PC-3 (cell line): ENCODE data around the gene ANKS1B. TPM values are rescaled to one million over a fixed set of nuclear protein-coding genes. Genes with fewer than 3 reads are reported as not detected.

Experiments
- ATAC-seq: fragments of 200-7000 bp; cut with Tn5 transposase; 2 replicates; pipeline ENCODE4 v1.9.1; 2020; ENCODE audit warnings: mild to moderate bottlenecking, moderate library complexity
- BruUV-seq: library from RNA; stranded (reverse); fragments of 400-500 nt; replicated peaks from 2 replicates; lab custom pipeline; 2021; lab: Mats Ljungman, UMichigan
- CTCF ChIA-PET: fragments of 300-600 bp; sonication (Branson Sonifier 250); formaldehyde crosslinking; loops from one replicate; lab custom pipeline; 2022; ENCODE audit warnings: antibody characterized with exemption; lab: Charles Lee
- POLR2A ChIA-PET: fragments of 300-600 bp; sonication (Branson Sonifier 250); formaldehyde crosslinking; loops from one replicate; lab custom pipeline; 2022; ENCODE audit warnings: antibody characterized with exemption; ENCODE audit not compliant: unreplicated experiment; lab: Charles Lee
- DNase-seq: peaks from one replicate; pipeline ENCODE4 v3.0.0-alpha.2; 2015
- H2AFZ ChIP-seq: fragments of 300-600 bp; sonication (generic); 2 replicates; pipeline ENCODE4 v1.6.0; 2016; ENCODE audit warnings: antibody characterized with exemption, low read length
- H3F3A ChIP-seq: fragments of 300-600 bp; sonication (generic); one replicate; pipeline ENCODE4 v1.6.0; 2017; ENCODE audit warnings: antibody characterized with exemption, low read length, control low read depth, mild to moderate bottlenecking; ENCODE audit not compliant: unreplicated experiment
- H3K27ac ChIP-seq: fragments of 300-600 bp; sonication (generic); 2 replicates; pipeline ENCODE4 v1.5.1; 2016; ENCODE audit warnings: mild to moderate bottlenecking, low read length
- H3K27me3 ChIP-seq: fragments of 300-600 bp; sonication (generic); 2 replicates; pipeline ENCODE4 v1.6.1; 2016; ENCODE audit warnings: low read length, mixed read lengths
- H3K36me3 ChIP-seq: fragments of 300-600 bp; sonication (generic); 2 replicates; pipeline ENCODE4 v1.6.1; 2016; ENCODE audit warnings: low read depth, mixed run types, low read length, mixed read lengths
- H3K4me1 ChIP-seq: fragments of 300-600 bp; sonication (generic); 2 replicates; pipeline ENCODE4 v1.5.1; 2016; ENCODE audit warnings: low read length; ENCODE audit not compliant: insufficient read depth
- H3K4me2 ChIP-seq: fragments of 300-600 bp; sonication (generic); 2 replicates; pipeline ENCODE4 v1.6.0; 2016; ENCODE audit warnings: low read length
- H3K4me3 ChIP-seq: fragments of 300-600 bp; sonication (generic); 2 replicates; pipeline ENCODE4 v1.5.1; 2016; ENCODE audit warnings: mild to moderate bottlenecking, low read length, mixed read lengths
- H3K79me2 ChIP-seq: fragments of 300-600 bp; sonication (generic); 2 replicates; pipeline ENCODE4 v1.6.1; 2017; ENCODE audit warnings: low read length, mixed read lengths
- H3K9ac ChIP-seq: fragments of 300-600 bp; sonication (generic); 2 replicates; pipeline ENCODE4 v1.6.0; 2016; ENCODE audit warnings: mild to moderate bottlenecking, low read length
- H3K9me2 ChIP-seq: fragments of 300-600 bp; sonication (generic); replicated peaks from 2 replicates; pipeline ENCODE4 v1.6.1; 2016; ENCODE audit warnings: mixed run types, low read length, mixed read lengths
- H3K9me3 ChIP-seq: fragments of 300-600 bp; sonication (generic); 2 replicates; pipeline ENCODE4 v1.6.1; 2016; ENCODE audit warnings: low read length, mixed read lengths
- H4K20me1 ChIP-seq: fragments of 300-600 bp; sonication (generic); 2 replicates; pipeline ENCODE4 v1.6.1; 2016; ENCODE audit warnings: low read length, mixed read lengths
- CTCF ChIP-seq: fragments of 300-600 bp; sonication (generic); conservative IDR thresholded peaks from 2 replicates; pipeline ENCODE4 v1.5.1; 2017; ENCODE audit warnings: antibody characterized with exemption, low read depth, mild to moderate bottlenecking, low read length
- EZH2 ChIP-seq: fragments of 300-600 bp; sonication (generic); IDR thresholded peaks from one replicate; pipeline ENCODE4 v1.6.1; 2017; ENCODE audit warnings: antibody characterized with exemption, mild to moderate bottlenecking, low read length; ENCODE audit not compliant: unreplicated experiment
- EZH2phosphoT487 ChIP-seq: fragments of 300-600 bp; sonication (generic); IDR thresholded peaks from 2 replicates; pipeline ENCODE4 v1.6.1; 2018; ENCODE audit warnings: mild to moderate bottlenecking, antibody characterized with exemption, low read length, borderline replicate concordance
- intact Hi-C: fragments of 100-400 bp; cut with micrococcal nuclease; formaldehyde crosslinking; loops from 2 replicates; pipeline ENCODE4 v1.9.0; 2023
- total RNA-seq: library from RNA; depleted of rRNA; stranded (reverse); fragments of >200 nt; gene quantifications from 2 replicates; pipeline ENCODE4 v1.2.3, GENCODE V29; 2014

Gene ANKS1B
- total RNA-seq, 1 experiment from 2014 or later = 0.07 TPM

- intact Hi-C loops = no loop called here
- ChIA-PET CTCF (no interaction called here), POLR2A (no interaction called here)
- H3K4me1 ChIP-seq = no peaks in the 10 kb centered on the region
- no peaks in the 10 kb centered on the region; the same call in 1 of the 2 replicates for H3K27me3 ChIP-seq
- no peaks in the 10 kb centered on the region for H3K79me2 ChIP-seq
- no TSS peak for BruUV-seq
- no peak overlapping the region for H2AFZ ChIP-seq
- H3K4me2 ChIP-seq = no peak overlapping the region
- no peaks in the 10 kb centered on the region for H3K9me2 ChIP-seq
- ATAC-seq (no peak), DNase-seq (no peak)
- H3K36me3 ChIP-seq = no peaks in the 10 kb centered on the region
- no peak overlapping the region for H3K4me3 ChIP-seq
- no peak overlapping the region for H3K9ac ChIP-seq
- no peaks in the 10 kb centered on the region for H3K9me3 ChIP-seq
- no peaks in the 10 kb centered on the region for H3F3A ChIP-seq
- H4K20me1 ChIP-seq = no peaks in the 10 kb centered on the region
- H3K27ac ChIP-seq = no peak overlapping the region
- no peak for TF ChIP-seq CTCF
- no peak for TF ChIP-seq EZH2
- no peak for TF ChIP-seq EZH2phosphoT487
Observed at GRCh38 chr12:99393763-99394162, 591.0 kb downstream of the ANKS1B start.

DNA sequence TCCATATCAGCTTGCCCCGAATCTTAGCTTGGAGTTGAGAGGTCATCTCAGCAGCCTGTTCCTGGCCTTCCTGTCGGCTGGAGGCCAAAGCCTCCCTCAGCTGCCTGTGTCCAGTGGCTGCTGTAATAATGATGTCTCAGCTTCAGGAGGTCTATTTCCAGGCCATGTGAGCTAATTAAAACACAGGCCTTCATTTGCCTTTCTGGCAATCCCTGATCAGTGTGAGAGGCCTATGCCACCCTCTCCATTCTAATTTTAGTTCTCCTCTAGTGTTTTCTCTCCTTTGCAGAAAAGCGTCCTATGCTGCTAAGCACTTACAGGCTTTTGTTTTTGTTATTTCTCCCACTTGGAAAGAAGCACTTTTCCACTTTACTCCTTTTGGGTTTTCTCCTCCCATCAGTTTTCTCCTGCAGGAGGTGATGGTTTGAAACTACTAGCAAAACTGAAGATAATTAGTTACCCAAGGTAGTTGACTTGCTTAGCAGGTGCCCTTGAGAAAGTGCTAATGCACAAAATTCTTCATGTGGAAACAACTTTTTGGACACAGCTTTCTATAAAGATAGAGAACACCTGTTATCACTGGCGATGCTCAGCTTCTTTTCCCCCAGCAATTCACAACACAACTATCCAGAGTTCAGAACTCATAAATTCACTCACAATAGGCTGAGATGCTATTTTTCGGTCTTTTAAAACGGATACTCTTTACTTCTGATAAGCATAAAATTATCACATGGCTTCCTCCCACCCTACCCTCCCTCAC, 592.5 kb downstream of the ANKS1B start:
- CTCF ChIA-PET = no interaction called here
- no peak for ATAC-seq
- POLR2A ChIA-PET = no interaction called here
- no TSS peak for BruUV-seq
- Histone ChIP-seq H2AFZ (no peak overlapping the region), H3K79me2 (no peaks in the 10 kb centered on the region), H3K4me2 (no peak overlapping the region), H3K9ac (no peak overlapping the region), H3F3A (no peaks in the 10 kb centered on the region), H3K36me3 (no peaks in the 10 kb centered on the region), H3K4me1 (no peaks in the 10 kb centered on the region), H3K9me2 (no peaks in the 10 kb centered on the region), H3K27me3 (no peaks in the 10 kb centered on the region; the same call in 1 of the 2 replicates), H4K20me1 (no peaks in the 10 kb centered on the region), H3K4me3 (no peak overlapping the region), H3K9me3 (no peaks in the 10 kb centered on the region), H3K27ac (no peak overlapping the region)
- no peak for DNase-seq
- no peak for TF ChIP-seq CTCF
- TF ChIP-seq EZH2 = no peak
- TF ChIP-seq EZH2phosphoT487 = no peak
- intact Hi-C loops = no loop called here

- Histone ChIP-seq H2AFZ (no peak overlapping the region), H3F3A (no peaks in the 10 kb centered on the region), H3K9me3 (no peaks in the 10 kb centered on the region), H3K27ac (no peak overlapping the region), H3K27me3 (no peaks in the 10 kb centered on the region; the same call in 1 of the 2 replicates), H3K79me2 (no peaks in the 10 kb centered on the region), H3K4me3 (no peak overlapping the region), H3K9me2 (no peaks in the 10 kb centered on the region), H3K36me3 (no peaks in the 10 kb centered on the region), H3K4me2 (no peak overlapping the region), H3K4me1 (no peaks in the 10 kb centered on the region), H3K9ac (no peak overlapping the region), H4K20me1 (no peaks in the 10 kb centered on the region)
- POLR2A ChIA-PET = no interaction called here
- TF ChIP-seq EZH2 (no peak), CTCF (peak; percentile 79)
- DNase-seq (peak; percentile 56), ATAC-seq (peak; percentile 53; the same call in 1 of the 2 replicates)
- BruUV-seq = no TSS peak
- CTCF ChIA-PET = interaction anchor here (0.9 to 1.8 kb wide), 2 partner anchors 229 to 268 kb away, joined by 3 to 11 read pairs; no protein-coding TSS in a partner anchor
- intact Hi-C loops = no loop called here
Observed at GRCh38 chr12:99390707-99391106, 594.0 kb downstream of the ANKS1B start.
